Stimulated activated CD4-positive, alpha-beta T cell treated with anti-CD3 and anti-CD28 coated beads, TNF-alpha, amount 100 ng/mL, for 48 hours (primary cell): ENCODE data around the gene PXK.
"Not testable (repeated sequence)": the region's sequence is repeated elsewhere in the genome, so short reads cannot be mapped to it uniquely, and the experiment has no call there.

Source experiments
- DNase-seq, 3 donors: peaks; one replicate each; pipeline ENCODE4 v3.0.0-alpha.2; 2020; ENCODE audit warnings: low read depth in 3 of 3

PXK gene

GRCh38 chr3:58332575-58333188, at the start of gene PXK:
TSS of gene PXK (plus strand) at chr3:58332892. CDS start at chr3:58332989, 97 bp downstream.
- DNase-seq, result peak; percentile 52 to 75 (median 59)

- DNase-seq, result no peak
Measured at GRCh38 chr3:58285334-58285733, 47.4 kb upstream of the PXK start.

- DNase-seq, result no peak
Measured at GRCh38 chr3:58287354-58287753, 45.3 kb upstream of the PXK start.

GRCh38 chr3:58288011-58288728, 44.5 kb upstream of the PXK start:
- DNase-seq, result no peak

- not testable (repeated sequence) for DNase-seq
Measured at GRCh38 chr3:58288964-58289613, 43.6 kb upstream of the PXK start.

GRCh38 chr3:58290446-58290845, 42.2 kb upstream of the PXK start:
- DNase-seq, result not testable (repeated sequence)

- DNase-seq, result no peak
Measured at GRCh38 chr3:58291671-58292338, 40.9 kb upstream of the PXK start.

- no peak for DNase-seq
Measured at GRCh38 chr3:58292866-58293265, 39.8 kb upstream of the PXK start.

- DNase-seq, result no peak
Measured at GRCh38 chr3:58293516-58293915, 39.2 kb upstream of the PXK start.

GRCh38 chr3:58296269-58296668, 36.4 kb upstream of the PXK start:
- no peak for DNase-seq

- DNase-seq, result no peak
Measured at GRCh38 chr3:58296843-58297242, 35.8 kb upstream of the PXK start.

GRCh38 chr3:58298190-58298589, 34.5 kb upstream of the PXK start:
- no peak for DNase-seq

GRCh38 chr3:58299075-58299474, 33.6 kb upstream of the PXK start:
- DNase-seq, result no peak

- DNase-seq, result no peak
Measured at GRCh38 chr3:58299839-58300516, 32.7 kb upstream of the PXK start.

- DNase-seq, result peak; percentile 97 to 99 (median 98)
Measured at GRCh38 chr3:58305882-58306711, 26.6 kb upstream of the PXK start, which contains the start of the genes HTD2 and RPP14. TSS of gene HTD2 (plus strand) at chr3:58306520. CDS start at chr3:58317614, 11,094 bp downstream. TSS of gene RPP14 (plus strand) at chr3:58306245. CDS start at chr3:58310330, 4,085 bp downstream.

- peak in 1 of 3 donors; percentile 48 for DNase-seq
Measured at GRCh38 chr3:58307639-58308215, 25.0 kb upstream of the PXK start.

- no peak for DNase-seq
Measured at GRCh38 chr3:58308728-58309127, 24.0 kb upstream of the PXK start.

GRCh38 chr3:58317811-58318210, 14.9 kb upstream of the PXK start:
- DNase-seq, result no peak

GRCh38 chr3:58321791-58322190, 10.9 kb upstream of the PXK start:
- DNase-seq, result no peak

- DNase-seq, result no peak
Measured at GRCh38 chr3:58322793-58323192, 9.9 kb upstream of the PXK start.
